Testis (tissue), 2 donors: ENCODE results near the gene TAMALIN.
"Not testable (repeated sequence)": the region's sequence is repeated elsewhere in the genome, so short reads cannot be mapped to it uniquely, and the experiment has no call there.

Experiments used
- POLR2A ChIP-seq: fragments of 450-650 bp; IDR thresholded peaks from one replicate; pipeline ENCODE4 v1.6.1; 2017; ENCODE audit warnings: antibody characterized with exemption, mild to moderate bottlenecking, moderate library complexity
- TF ChIP-seq, protein P1 (sequence below), 3 experiments: fragments of 450-650 bp in 2 of 3; fragments of 200-600 bp in 1 of 3; sonication (generic) in 1 of 3; IDR thresholded peaks; one replicate each; pipeline ENCODE4 v1.5.1; 2016 to 2019; ENCODE audit warnings: antibody characterized with exemption in 3 of 3, mild to moderate bottlenecking in 2 of 3, moderate library complexity in 1 of 3

- TF ChIP-seq POLR2A: not testable (repeated sequence)
- TF ChIP-seq, protein P1, sequence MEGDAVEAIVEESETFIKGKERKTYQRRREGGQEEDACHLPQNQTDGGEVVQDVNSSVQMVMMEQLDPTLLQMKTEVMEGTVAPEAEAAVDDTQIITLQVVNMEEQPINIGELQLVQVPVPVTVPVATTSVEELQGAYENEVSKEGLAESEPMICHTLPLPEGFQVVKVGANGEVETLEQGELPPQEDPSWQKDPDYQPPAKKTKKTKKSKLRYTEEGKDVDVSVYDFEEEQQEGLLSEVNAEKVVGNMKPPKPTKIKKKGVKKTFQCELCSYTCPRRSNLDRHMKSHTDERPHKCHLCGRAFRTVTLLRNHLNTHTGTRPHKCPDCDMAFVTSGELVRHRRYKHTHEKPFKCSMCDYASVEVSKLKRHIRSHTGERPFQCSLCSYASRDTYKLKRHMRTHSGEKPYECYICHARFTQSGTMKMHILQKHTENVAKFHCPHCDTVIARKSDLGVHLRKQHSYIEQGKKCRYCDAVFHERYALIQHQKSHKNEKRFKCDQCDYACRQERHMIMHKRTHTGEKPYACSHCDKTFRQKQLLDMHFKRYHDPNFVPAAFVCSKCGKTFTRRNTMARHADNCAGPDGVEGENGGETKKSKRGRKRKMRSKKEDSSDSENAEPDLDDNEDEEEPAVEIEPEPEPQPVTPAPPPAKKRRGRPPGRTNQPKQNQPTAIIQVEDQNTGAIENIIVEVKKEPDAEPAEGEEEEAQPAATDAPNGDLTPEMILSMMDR (IDR thresholded peaks at IDR 0.05): not testable (repeated sequence)
Observed at GRCh38 chr12:51979306-51979705, 27.4 kb upstream of the TAMALIN start.
